Left ventricle myocardium inferior (tissue), 1 donor: ENCODE data around the gene DNAJC8. TPM values are rescaled to one million over a fixed set of nuclear protein-coding genes. Genes with fewer than 3 reads are reported as not detected.

Source experiments
- DNase-seq: peaks from one replicate; pipeline ENCODE4 v3.0.0-alpha.2; 2020
- H3K27ac ChIP-seq: fragments of 200-600 bp; replicated peaks from 2 replicates; pipeline ENCODE4 v1.8.0; 2021
- H3K27me3 ChIP-seq: fragments of 200-600 bp; 2 replicates; pipeline ENCODE4 v1.8.0; 2021; ENCODE audit warnings: low read depth
- H3K36me3 ChIP-seq: fragments of 200-600 bp; 2 replicates; pipeline ENCODE4 v1.8.0; 2021
- H3K4me1 ChIP-seq: fragments of 200-600 bp; 2 replicates; pipeline ENCODE4 v1.8.0; 2021
- H3K4me3 ChIP-seq: fragments of 200-600 bp; 2 replicates; pipeline ENCODE4 v1.8.0; 2021; ENCODE audit warnings: mild to moderate bottlenecking, moderate library complexity
- H3K9me3 ChIP-seq: fragments of 200-600 bp; replicated peaks from 2 replicates; pipeline ENCODE4 v1.8.0; 2021
- CTCF ChIP-seq: fragments of 200-600 bp; IDR thresholded peaks from 2 replicates; pipeline ENCODE4 v1.8.0; 2021; ENCODE audit warnings: antibody characterized with exemption, mild to moderate bottlenecking, borderline replicate concordance
- intact Hi-C: fragments of 100-400 bp; cut with micrococcal nuclease; formaldehyde crosslinking; loops from one replicate; pipeline ENCODE4 v1.11.0; 2022
- total RNA-seq: library from RNA; stranded (reverse); fragmentation: NEBNext Ultra II Directional; extraction: Animal tissue kit (Norgen Biotek cat#: 25700); gene quantifications from one replicate; pipeline ENCODE4 v1.2.1, GENCODE V29; 2021
- donor health status: DM: no; HTN: yes; CAD: no; lungs with severe emphysema.

The DNAJC8 gene
- total RNA-seq, 1 donor from 2014 or later: 55.3 TPM

DNA sequence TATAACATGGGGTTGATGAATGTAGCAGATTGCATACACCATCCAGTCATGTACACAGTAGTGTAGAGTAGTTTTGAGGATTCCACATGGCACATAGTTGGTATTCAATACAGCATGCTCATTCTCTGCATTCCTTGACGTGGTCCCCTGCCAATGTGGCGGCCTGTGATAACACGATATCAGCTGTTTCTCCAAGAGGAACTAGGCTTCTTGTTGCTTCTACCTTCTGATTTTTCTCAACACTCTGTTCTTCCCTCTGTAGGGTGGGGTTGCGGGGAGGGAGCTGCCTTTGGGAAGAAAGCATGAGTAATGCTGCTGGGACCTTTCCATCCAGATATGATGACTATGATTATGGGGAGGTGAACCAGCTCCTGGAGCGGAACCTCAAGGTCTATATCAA lies 45.9 kb upstream of the DNAJC8 start:
- Histone ChIP-seq H3K36me3 (peaks cover 82% of the 10 kb centered on the region), H3K4me1 (peaks cover 18% of the 10 kb centered on the region), H3K27me3 (no peaks in the 10 kb centered on the region), H3K4me3 (no peak overlapping the region), H3K9me3 (no peaks in the 10 kb centered on the region), H3K27ac (no peak overlapping the region)
- TF ChIP-seq CTCF: no peak
- no peak for DNase-seq
- intact Hi-C loops: no loop called here

GRCh38 chr1:28273216-28273860 lies 40.5 kb upstream of the DNAJC8 start:
- Histone ChIP-seq H3K27ac (no peak overlapping the region), H3K27me3 (no peaks in the 10 kb centered on the region), H3K4me1 (no peaks in the 10 kb centered on the region), H3K36me3 (peaks cover 81% of the 10 kb centered on the region), H3K9me3 (no peaks in the 10 kb centered on the region), H3K4me3 (no peak overlapping the region)
- intact Hi-C loops: no loop called here
- DNase-seq: no peak
- TF ChIP-seq CTCF: no peak

DNA sequence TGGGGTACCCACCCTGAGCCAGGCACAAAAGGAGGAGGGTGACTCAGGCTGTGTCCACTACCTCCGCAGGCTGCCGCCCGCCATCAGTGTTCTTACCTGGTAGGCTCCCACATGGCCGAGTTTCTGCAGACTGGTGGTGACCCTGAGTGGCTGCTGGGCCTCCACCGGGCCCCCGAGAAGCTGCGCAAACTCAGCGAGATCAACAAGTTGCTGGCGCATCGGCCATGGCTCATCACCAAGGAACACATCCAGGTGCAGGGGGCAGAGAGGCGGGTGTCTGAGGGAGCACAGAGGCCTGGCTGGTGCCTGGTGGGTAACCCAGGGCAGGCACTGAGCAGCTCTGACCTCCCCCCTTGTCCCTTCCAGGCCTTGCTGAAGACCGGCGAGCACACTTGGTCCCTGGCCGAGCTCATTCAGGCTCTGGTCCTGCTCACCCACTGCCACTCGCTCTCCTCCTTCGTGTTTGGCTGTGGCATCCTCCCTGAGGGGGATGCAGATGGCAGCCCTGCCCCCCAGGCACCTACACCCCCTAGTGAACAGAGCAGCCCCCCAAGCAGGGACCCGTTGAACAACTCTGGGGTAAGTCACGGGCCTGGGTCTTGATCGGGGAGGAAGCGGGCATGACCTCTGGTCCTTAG lies 39.5 kb upstream of the DNAJC8 start:
- no peak for TF ChIP-seq CTCF
- intact Hi-C loops: no loop called here
- H3K36me3 ChIP-seq: peaks cover 71% of the 10 kb centered on the region

DNA sequence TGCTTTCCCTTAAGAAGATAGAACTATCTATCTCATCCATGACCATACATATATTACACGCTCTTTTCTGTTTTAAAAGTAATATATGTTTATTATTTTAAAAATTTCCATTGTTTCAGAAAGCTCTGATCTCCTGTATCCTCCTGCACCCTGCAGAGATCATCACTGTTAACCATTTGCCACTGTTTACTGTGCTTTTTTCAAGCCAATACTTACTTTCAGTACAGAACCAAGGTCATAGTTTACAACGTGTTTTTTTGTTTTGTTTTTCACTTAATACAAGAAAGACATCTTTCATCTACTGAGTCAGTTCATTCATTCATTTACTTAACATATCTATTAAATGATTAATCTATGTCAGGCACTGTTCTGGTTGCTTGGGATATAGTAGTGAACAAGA lies 36.7 kb upstream of the DNAJC8 start:
- Histone ChIP-seq H3K27ac (no peak overlapping the region), H3K36me3 (peaks cover 44% of the 10 kb centered on the region), H3K4me3 (no peak overlapping the region), H3K4me1 (peaks cover 32% of the 10 kb centered on the region), H3K27me3 (no peaks in the 10 kb centered on the region), H3K9me3 (no peaks in the 10 kb centered on the region)
- no peak for TF ChIP-seq CTCF
- no peak for DNase-seq
- intact Hi-C loops: no loop called here

More for the DNA sequence above, 39.5 kb upstream of the DNAJC8 start:
- Histone ChIP-seq H3K4me1 (peaks cover 9% of the 10 kb centered on the region), H3K27me3 (no peaks in the 10 kb centered on the region), H3K4me3 (no peak overlapping the region), H3K9me3 (no peaks in the 10 kb centered on the region), H3K27ac (no peak overlapping the region)
- no peak for DNase-seq

GRCh38 chr1:28267633-28268032 lies 34.8 kb upstream of the DNAJC8 start:
- Histone ChIP-seq H3K27me3 (no peaks in the 10 kb centered on the region), H3K4me3 (no peak overlapping the region), H3K4me1 (peaks cover 49% of the 10 kb centered on the region), H3K9me3 (no peaks in the 10 kb centered on the region), H3K27ac (no peak overlapping the region), H3K36me3 (peaks cover 25% of the 10 kb centered on the region)
- intact Hi-C loops: no loop called here
- no peak for DNase-seq
- TF ChIP-seq CTCF: no peak
